Large intestine (tissue), 3 donors: ENCODE results near the gene HSBP1. TPM values are rescaled to one million over a fixed set of nuclear protein-coding genes. Genes with fewer than 3 reads are reported as not detected.

Source experiments
- DNase-seq, 2 donors: peaks; one replicate each; pipeline versions ENCODE4 v3.0.0 to v3.0.0-alpha.2; 2013
- H3K27ac ChIP-seq: one replicate; pipeline ENCODE4 v1.5.1; 2013; ENCODE audit warnings: low read length
- H3K27me3 ChIP-seq: 2 replicates; pipeline ENCODE4 v1.6.1; 2013; ENCODE audit warnings: low read length; ENCODE audit not compliant: control insufficient read depth, insufficient read depth
- H3K36me3 ChIP-seq: 2 replicates; pipeline ENCODE4 v1.6.1; 2013; ENCODE audit warnings: low read length; ENCODE audit not compliant: control insufficient read depth, insufficient read depth
- H3K4me1 ChIP-seq: one replicate; pipeline ENCODE4 v1.6.1; 2013; ENCODE audit warnings: low read length; ENCODE audit not compliant: control insufficient read depth, insufficient read depth
- H3K4me3 ChIP-seq: one replicate; pipeline ENCODE4 v1.5.1; 2013; ENCODE audit warnings: low read length
- H3K9me3 ChIP-seq: one replicate; pipeline ENCODE4 v1.6.1; 2013; ENCODE audit warnings: mild to moderate bottlenecking, low read depth, low read length, moderate library complexity; ENCODE audit not compliant: control insufficient read depth
- WGBS: methylation state at CpG from one replicate; pipeline ENCODE4 v1.1.5; 2013; ENCODE audit warnings: low lambda C conversion rate; ENCODE audit not compliant: insufficient coverage; 5-methylcytosine and 5-hydroxymethylcytosine counted together
- polyA plus RNA-seq: library from polyadenylated mRNA; unstranded; fragments of 120-200 nt; gene quantifications from one replicate; pipeline ENCODE4 v1.2.1, GENCODE V29; 2013

HSBP1 gene
- polyA plus RNA-seq, 1 donor, result 127 TPM

GRCh38 chr16:83814659-83814985 is 6.8 kb downstream of the HSBP1 start:
- Histone ChIP-seq H3K4me3 (no peak overlapping the region), H3K27ac (no peak overlapping the region), H3K9me3 (no peaks in the 10 kb centered on the region), H3K36me3 (peaks cover 19% of the 10 kb centered on the region), H3K4me1 (peaks cover 4% of the 10 kb centered on the region), H3K27me3 (peaks cover 3% of the 10 kb centered on the region)
- no peak for DNase-seq
- no CpG with 5 or more reads among the region's 4 CpGs for WGBS

GRCh38 chr16:83817022-83817421 is 9.2 kb downstream of the HSBP1 start:
- Histone ChIP-seq H3K27ac (no peak overlapping the region), H3K4me1 (peaks cover 4% of the 10 kb centered on the region), H3K9me3 (no peaks in the 10 kb centered on the region), H3K36me3 (peaks cover 10% of the 10 kb centered on the region), H3K27me3 (peaks cover 3% of the 10 kb centered on the region), H3K4me3 (no peak overlapping the region)
- DNase-seq, result no peak
- no CpG with 5 or more reads among the region's 12 CpGs for WGBS

DNA sequence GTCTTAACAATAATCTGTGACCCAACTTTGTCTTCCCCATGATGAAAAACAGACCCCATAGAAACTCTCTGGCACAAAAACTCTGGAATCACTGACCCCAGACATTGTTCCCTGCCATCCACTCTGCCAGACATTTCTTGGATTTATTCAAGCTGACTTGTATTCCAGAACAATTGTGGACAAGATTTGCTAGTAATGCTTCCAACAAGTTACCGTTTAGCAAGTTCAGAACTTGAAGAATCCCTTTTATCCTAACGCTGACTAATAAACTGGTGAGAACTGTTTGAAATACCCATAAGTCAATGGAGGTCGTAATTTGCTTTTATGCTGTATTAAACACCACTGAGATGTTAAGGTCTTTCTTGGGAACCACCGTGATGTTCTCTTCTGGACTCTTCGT is 10.5 kb downstream of the HSBP1 start:
- Histone ChIP-seq H3K9me3 (no peaks in the 10 kb centered on the region), H3K36me3 (no peaks in the 10 kb centered on the region), H3K27me3 (peaks cover 3% of the 10 kb centered on the region), H3K4me3 (no peak overlapping the region), H3K27ac (no peak overlapping the region), H3K4me1 (peaks cover 4% of the 10 kb centered on the region)
- no CpG with 5 or more reads among the region's 5 CpGs for WGBS
- DNase-seq, result no peak

GRCh38 chr16:83819361-83819760 is 11.6 kb downstream of the HSBP1 start:
- H3K27ac ChIP-seq, result no peak overlapping the region
- DNase-seq, result no peak
- WGBS, result 91% methylated on average over 3 of the region's 8 CpGs

GRCh38 chr16:83826146-83826913 is 18.6 kb downstream of the HSBP1 start:
- Histone ChIP-seq H3K27me3 (peaks cover 4% of the 10 kb centered on the region), H3K36me3 (no peaks in the 10 kb centered on the region), H3K9me3 (no peaks in the 10 kb centered on the region), H3K4me1 (no peaks in the 10 kb centered on the region), H3K4me3 (no peak overlapping the region), H3K27ac (no peak overlapping the region)
- DNase-seq, result peak; percentile 62 to 72
- 79% methylated on average over 4 of the region's 21 CpGs for WGBS

More at GRCh38 chr16:83819361-83819760, 11.6 kb downstream of the HSBP1 start:
- H3K36me3 ChIP-seq, result no peaks in the 10 kb centered on the region
- H3K4me1 ChIP-seq, result peaks cover under 1% of the 10 kb centered on the region
- no peak overlapping the region for H3K4me3 ChIP-seq
- H3K27me3 ChIP-seq, result peaks cover 5% of the 10 kb centered on the region
- no peaks in the 10 kb centered on the region for H3K9me3 ChIP-seq

DNA sequence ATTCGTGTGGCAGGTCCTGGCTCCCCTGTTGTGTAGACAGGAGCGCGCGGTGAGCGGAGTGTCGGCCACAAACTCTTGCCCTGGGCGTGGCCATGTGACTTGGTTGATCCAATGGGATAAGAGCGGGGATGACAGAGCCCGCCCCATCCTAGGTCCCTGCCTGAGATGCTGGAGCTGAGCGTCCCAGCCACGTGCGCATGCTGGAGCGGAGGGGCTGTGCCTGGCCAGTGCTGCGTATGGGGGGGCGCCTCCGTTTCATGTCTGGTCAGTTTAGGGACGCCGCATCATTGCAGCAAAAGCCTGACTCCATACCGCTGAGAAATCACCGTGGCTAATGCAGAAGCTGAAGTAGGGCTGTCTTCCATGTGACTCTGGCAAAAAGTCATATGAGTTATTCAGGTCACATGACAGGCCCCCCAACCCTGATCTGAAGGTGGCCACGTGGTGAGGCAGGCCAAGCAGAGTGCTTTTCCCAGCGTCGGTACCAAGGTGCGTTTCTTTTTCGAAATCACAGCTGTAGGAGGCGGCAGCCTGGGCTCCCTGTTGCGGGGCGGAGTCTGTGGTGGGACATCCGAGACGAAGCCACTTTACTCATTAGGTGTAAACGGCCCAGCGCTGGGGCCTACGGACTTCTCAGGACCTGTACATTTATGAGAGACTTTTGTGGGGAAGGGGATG is 22.5 kb downstream of the HSBP1 start:
- no peak overlapping the region for H3K27ac ChIP-seq
- no peaks in the 10 kb centered on the region for H3K36me3 ChIP-seq
- WGBS, result no CpG with 5 or more reads among the region's 33 CpGs
- no peak overlapping the region for H3K4me3 ChIP-seq
- no peaks in the 10 kb centered on the region for H3K4me1 ChIP-seq
- no peaks in the 10 kb centered on the region for H3K9me3 ChIP-seq
- H3K27me3 ChIP-seq, result no peaks in the 10 kb centered on the region
- DNase-seq, result no peak

GRCh38 chr16:83830769-83831455 is 23.1 kb downstream of the HSBP1 start:
- Histone ChIP-seq H3K4me3 (no peak overlapping the region), H3K27ac (no peak overlapping the region), H3K9me3 (no peaks in the 10 kb centered on the region), H3K27me3 (no peaks in the 10 kb centered on the region), H3K36me3 (no peaks in the 10 kb centered on the region), H3K4me1 (no peaks in the 10 kb centered on the region)
- no CpG with 5 or more reads among the region's 13 CpGs for WGBS
- no peak for DNase-seq

GRCh38 chr16:83831456-83831987 is 23.7 kb downstream of the HSBP1 start:
- 67% methylated on average over 1 of the region's 5 CpGs for WGBS
- Histone ChIP-seq H3K9me3 (no peaks in the 10 kb centered on the region), H3K4me3 (no peak overlapping the region), H3K27me3 (no peaks in the 10 kb centered on the region), H3K27ac (no peak overlapping the region), H3K36me3 (no peaks in the 10 kb centered on the region), H3K4me1 (no peaks in the 10 kb centered on the region)
- DNase-seq, result no peak

GRCh38 chr16:83833921-83834320 is 26.1 kb downstream of the HSBP1 start:
- no CpG with 5 or more reads among the region's 2 CpGs for WGBS
- Histone ChIP-seq H3K27ac (no peak overlapping the region), H3K4me3 (no peak overlapping the region), H3K9me3 (no peaks in the 10 kb centered on the region), H3K36me3 (no peaks in the 10 kb centered on the region), H3K4me1 (no peaks in the 10 kb centered on the region), H3K27me3 (peaks cover 2% of the 10 kb centered on the region)
- no peak for DNase-seq
